Lung (tissue), 12 donors: Measurements from ENCODE around the gene SEMA5B. TPM values are rescaled to one million over a fixed set of nuclear protein-coding genes. Genes with fewer than 3 reads are reported as not detected.
A peak's percentile ranks its signal among the peaks of the same experiment; 100 is the strongest.

ENCODE experiments used
- ATAC-seq: fragments of 200-7000 bp; cut with Tn5 transposase; one replicate; pipeline ENCODE4 v1.9.1; 2020; ENCODE audit warnings: moderate number of reproducible peaks; ENCODE audit not compliant: insufficient read depth, low FRiP score
- DNase-seq, 3 donors: peaks; one replicate each; pipeline ENCODE4 v3.0.0-alpha.2; 2013 to 2017
- H3K27ac ChIP-seq, 2 donors: one replicate each; pipeline ENCODE4 v1.5.1; 2013; ENCODE audit warnings: mild to moderate bottlenecking in 2 of 2, moderate library complexity in 2 of 2, control low read depth in 1 of 2, inconsistent platforms in 1 of 2, low read depth in 1 of 2, low read length in 1 of 2
- H3K27me3 ChIP-seq, 3 donors: one replicate each; pipeline ENCODE4 v1.5.1; 2013; ENCODE audit warnings: low read length in 2 of 3; ENCODE audit not compliant: control insufficient read depth in 3 of 3, insufficient read depth in 3 of 3
- H3K36me3 ChIP-seq, 4 donors: one replicate each; pipeline ENCODE4 v1.5.1; 2013; ENCODE audit warnings: low read length in 4 of 4, mild to moderate bottlenecking in 1 of 4, moderate library complexity in 1 of 4; ENCODE audit not compliant: control insufficient read depth in 4 of 4, insufficient read depth in 4 of 4
- H3K4me1 ChIP-seq, 5 donors: one replicate each; pipeline ENCODE4 v1.5.1; 2013; ENCODE audit warnings: low read length in 5 of 5, mild to moderate bottlenecking in 2 of 5, moderate library complexity in 1 of 5; ENCODE audit not compliant: control insufficient read depth in 5 of 5, insufficient read depth in 5 of 5
- H3K4me3 ChIP-seq: one replicate; pipeline ENCODE4 v1.5.1; 2013; ENCODE audit warnings: mild to moderate bottlenecking, control low read depth, moderate library complexity
- H3K9ac ChIP-seq, 2 donors: one replicate each; pipeline ENCODE4 v1.5.1; 2013; ENCODE audit warnings: low read length in 2 of 2, control low read depth in 1 of 2; ENCODE audit not compliant: insufficient read depth in 1 of 2
- H3K9me3 ChIP-seq, 4 donors: one replicate each; pipeline ENCODE4 v1.5.1; 2013; ENCODE audit warnings: low read length in 3 of 4, mild to moderate bottlenecking in 1 of 4, moderate library complexity in 1 of 4; ENCODE audit not compliant: control insufficient read depth in 4 of 4, insufficient read depth in 3 of 4
- CTCF ChIP-seq: IDR thresholded peaks from 2 replicates; pipeline ENCODE4 v1.5.1; 2012; ENCODE audit warnings: mild to moderate bottlenecking; ENCODE audit errors: control extremely low read depth, extremely low read depth
- WGBS, 2 donors: extraction: QIAGEN DNeasy Blood & Tissue Kit; methylation state at CpG; one replicate each; pipeline ENCODE4 v1.1.7; 2013; 5-methylcytosine and 5-hydroxymethylcytosine counted together
- polyA plus RNA-seq, 2 donors: library from polyadenylated mRNA; stranded (reverse); fragments of 200-250 nt; gene quantifications; one replicate each; pipeline ENCODE4 v1.2.1, GENCODE V29; 2013
- total RNA-seq, 2 donors: library from RNA; depleted of rRNA in 1 of 2; stranded (reverse); fragments of >200 nt in 1 of 2; gene quantifications; one replicate each; pipeline ENCODE4 v1.2.1, GENCODE V29; 2014 to 2021
- donor health status: control.
- donor health status: control.
- donor health status: Bipolar disorder and iron deficiency.
- donor health status: healthy.
- donor health status: DM: yes; HTN: yes; CAD: no.

Gene SEMA5B
- total and polyA plus RNA-seq, 4 donors, result 0.30 to 2.2 (median 0.48) TPM

DNA sequence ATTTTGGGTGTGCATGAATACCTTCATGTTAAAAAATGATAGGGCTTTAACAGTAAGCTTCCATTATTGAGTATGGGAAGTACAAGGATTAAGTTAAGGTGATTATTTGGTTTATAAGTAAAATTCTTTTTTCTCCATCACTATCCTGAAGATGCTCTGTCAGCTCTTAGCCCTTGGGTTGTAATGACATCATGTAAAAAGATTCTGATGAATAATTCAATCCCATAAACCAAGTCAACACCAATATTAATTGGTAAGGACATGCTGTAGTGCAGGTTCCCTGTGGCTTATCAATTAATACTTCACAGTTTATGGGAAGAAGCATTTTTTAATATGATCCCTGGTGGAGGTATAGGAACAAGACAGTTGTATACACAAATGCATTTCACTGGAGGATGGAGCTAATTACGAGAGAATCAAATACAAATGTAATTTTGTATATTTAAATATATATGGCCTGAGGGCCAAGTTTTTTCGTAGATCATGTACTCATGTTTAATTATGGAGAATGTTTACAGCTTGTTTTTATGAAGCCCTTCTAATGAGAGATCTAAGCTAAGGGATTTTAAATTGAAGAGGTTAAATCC, 145.1 kb downstream of the SEMA5B start:
- H3K27ac ChIP-seq, result no peak overlapping the region
- no peaks in the 10 kb centered on the region for H3K27me3 ChIP-seq
- H3K36me3 ChIP-seq, result peaks cover 0 to 9% (median 2%) of the 10 kb centered on the region in 4 donors
- H3K4me3 ChIP-seq, result no peak overlapping the region
- no peak for TF ChIP-seq CTCF
- peaks cover 0 to 18% (median 0%) of the 10 kb centered on the region in 5 donors for H3K4me1 ChIP-seq
- ATAC-seq (no peak), DNase-seq (no peak)
- 98 to 99% methylated on average over 2 of the region's 2 CpGs for WGBS, 2 donors
- no peaks in the 10 kb centered on the region for H3K9me3 ChIP-seq
- no peak overlapping the region for H3K9ac ChIP-seq

DNA sequence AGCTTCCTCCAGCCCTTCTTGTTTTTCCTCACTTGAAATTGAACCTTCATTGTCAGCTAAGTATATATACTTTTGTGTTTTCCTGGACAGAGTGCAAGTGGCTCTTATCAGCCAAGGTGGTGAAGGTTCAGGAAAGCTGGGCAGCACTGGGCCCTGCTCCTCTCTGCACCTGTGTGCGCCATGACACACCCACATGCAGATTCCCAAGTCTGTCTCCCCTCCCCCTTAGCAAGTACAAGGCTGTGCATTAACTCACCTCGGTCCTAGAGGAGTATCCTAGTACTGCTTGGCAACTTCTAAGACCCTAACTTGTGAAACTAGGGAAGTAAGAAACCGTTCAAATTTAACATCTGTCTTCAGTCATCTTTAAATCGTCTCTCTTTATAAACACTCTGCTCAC, 146.9 kb downstream of the SEMA5B start:
- 69 to 80% methylated on average over 4 of the region's 4 CpGs for WGBS, 2 donors
- peak in 2 of 3 donors; percentile 13 to 16 for DNase-seq
- no peak overlapping the region for H3K27ac ChIP-seq
- H3K36me3 ChIP-seq, result peaks cover 0 to 9% (median 2%) of the 10 kb centered on the region in 4 donors
- H3K9me3 ChIP-seq, result no peaks in the 10 kb centered on the region
- H3K4me3 ChIP-seq, result no peak overlapping the region
- no peak for TF ChIP-seq CTCF
- ATAC-seq, result no peak
- peaks cover 0 to 18% (median 0%) of the 10 kb centered on the region in 5 donors for H3K4me1 ChIP-seq
- H3K27me3 ChIP-seq, result no peaks in the 10 kb centered on the region
- no peak overlapping the region for H3K9ac ChIP-seq

GRCh38 chr3:122880173-122880572, 147.4 kb downstream of the SEMA5B start:
- ATAC-seq (no peak), DNase-seq (no peak)
- TF ChIP-seq CTCF, result no peak
- no peak overlapping the region for H3K27ac ChIP-seq
- H3K4me1 ChIP-seq, result peaks cover 0 to 18% (median 0%) of the 10 kb centered on the region in 5 donors
- no peak overlapping the region for H3K9ac ChIP-seq
- WGBS, 2 donors, result 94 to 96% methylated on average over 4 of the region's 4 CpGs
- peaks cover 0 to 9% (median 2%) of the 10 kb centered on the region in 4 donors for H3K36me3 ChIP-seq
- H3K4me3 ChIP-seq, result no peak overlapping the region
- H3K9me3 ChIP-seq, result no peaks in the 10 kb centered on the region
- H3K27me3 ChIP-seq, result no peaks in the 10 kb centered on the region
